ENCODE data around the gene SCT.

Gene SCT

DNA sequence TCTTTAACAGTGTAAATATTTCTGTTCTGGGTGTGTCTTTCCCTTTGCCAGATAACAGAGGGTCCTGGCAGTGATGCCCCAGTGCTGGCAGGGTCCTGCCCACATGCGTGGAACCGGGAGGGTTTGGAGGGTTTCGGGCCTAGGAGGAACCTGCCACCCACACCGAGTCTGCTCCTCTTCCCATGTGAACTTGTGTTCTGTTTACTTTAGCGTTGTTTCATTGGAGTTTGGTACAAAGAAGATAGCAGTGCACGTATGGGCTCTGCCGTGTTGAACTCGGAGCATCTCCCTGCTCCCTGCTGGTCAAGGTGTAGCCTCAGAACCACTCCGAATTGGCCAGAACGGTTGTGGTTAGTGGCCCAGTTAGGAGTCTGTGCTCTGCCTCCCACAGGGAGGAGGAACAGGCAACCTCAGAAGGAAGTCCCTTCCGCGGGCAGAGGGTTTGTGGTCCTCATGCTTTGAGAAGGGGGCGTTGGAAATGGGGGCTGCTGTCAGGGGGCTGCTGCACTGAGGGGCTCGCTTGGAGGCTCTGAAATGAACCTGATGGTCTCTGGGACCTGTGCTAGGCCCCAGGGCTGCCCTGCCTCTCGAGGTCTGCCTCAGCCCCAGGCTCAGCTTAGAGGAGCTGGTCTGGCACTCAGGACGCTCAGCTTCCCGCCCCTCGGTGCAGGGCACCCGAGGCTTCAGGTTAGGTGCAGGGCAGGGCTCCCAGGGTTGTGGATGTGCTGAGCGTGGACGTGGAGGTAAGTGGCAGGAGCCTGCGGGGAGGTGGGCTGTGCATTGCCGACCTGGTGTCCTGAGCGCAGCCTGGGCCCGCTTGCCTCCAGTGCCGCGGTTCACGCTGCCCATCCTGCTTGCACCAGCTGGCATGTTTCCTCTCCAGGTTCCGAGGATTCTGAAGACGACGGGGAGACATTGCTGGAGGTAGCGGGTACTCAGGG, 40.3 kb downstream of the SCT start:
- no peak for DNase-seq (ENCODE audit: low read depth in 2 of 2)

DNA sequence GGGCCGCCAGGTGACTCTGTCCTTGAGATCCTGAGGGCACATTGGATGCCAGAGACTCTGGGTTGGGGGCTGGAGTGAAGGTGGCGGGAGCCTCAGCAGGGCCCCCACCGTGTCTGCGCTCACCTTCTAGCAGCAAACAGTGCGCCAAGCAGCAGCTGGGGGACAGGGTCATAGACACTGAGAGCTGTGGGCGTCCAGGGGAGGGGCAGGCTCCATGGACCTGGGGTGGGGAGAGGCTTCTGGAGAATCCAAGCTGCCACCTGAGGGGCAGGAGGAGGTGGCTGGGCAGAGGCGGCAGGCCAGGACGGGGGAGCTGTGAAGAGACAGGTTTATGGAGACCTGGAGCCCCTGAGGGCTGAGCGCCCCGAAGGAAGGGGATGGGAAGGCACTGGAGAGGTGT, 42.7 kb downstream of the SCT start:
- no peak for DNase-seq (ENCODE audit: low read depth in 2 of 2)

DNA sequence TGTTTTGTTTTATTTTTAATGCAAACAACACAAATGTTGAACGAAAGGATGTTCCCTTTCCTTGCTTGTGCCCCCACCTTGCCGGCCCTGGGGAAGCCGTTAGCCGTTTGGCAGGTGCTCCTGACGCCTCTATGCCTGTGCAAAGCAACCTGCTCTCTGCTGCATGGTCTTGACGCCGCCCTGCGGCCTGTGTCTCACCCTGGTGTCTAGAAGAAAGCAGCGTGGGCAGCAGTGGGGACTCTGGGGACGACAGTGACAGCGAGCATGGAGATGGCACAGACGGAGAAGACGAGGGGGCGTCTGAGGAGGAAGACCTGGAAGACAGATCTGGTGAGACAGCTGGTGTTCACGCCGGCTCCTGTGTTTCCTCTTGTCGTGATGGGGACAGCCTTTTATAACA, 45.2 kb downstream of the SCT start:
- DNase-seq (ENCODE audit: low read depth in 2 of 2): no peak

DNA sequence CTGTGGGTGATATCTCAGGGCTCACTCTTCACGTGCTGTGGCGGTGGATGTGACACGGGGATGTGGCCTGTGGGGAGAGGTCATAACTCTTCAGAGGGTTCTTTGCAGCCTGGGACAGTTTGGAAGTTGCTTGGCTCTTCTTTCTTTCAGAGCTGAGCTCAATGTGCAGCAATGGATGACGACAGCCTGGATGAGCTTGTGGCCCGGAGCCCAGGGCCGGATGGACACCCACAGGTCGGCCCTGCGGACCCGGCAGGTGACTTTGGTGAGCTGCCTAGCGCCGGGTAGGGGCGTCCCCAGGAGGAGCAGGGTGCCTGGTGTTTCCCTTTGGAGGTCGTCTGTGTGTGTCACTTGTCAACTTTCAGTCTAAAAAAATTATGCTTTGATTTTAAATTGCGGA, 45.6 kb downstream of the SCT start:
- no peak for DNase-seq (ENCODE audit: low read depth in 2 of 2)

DNA sequence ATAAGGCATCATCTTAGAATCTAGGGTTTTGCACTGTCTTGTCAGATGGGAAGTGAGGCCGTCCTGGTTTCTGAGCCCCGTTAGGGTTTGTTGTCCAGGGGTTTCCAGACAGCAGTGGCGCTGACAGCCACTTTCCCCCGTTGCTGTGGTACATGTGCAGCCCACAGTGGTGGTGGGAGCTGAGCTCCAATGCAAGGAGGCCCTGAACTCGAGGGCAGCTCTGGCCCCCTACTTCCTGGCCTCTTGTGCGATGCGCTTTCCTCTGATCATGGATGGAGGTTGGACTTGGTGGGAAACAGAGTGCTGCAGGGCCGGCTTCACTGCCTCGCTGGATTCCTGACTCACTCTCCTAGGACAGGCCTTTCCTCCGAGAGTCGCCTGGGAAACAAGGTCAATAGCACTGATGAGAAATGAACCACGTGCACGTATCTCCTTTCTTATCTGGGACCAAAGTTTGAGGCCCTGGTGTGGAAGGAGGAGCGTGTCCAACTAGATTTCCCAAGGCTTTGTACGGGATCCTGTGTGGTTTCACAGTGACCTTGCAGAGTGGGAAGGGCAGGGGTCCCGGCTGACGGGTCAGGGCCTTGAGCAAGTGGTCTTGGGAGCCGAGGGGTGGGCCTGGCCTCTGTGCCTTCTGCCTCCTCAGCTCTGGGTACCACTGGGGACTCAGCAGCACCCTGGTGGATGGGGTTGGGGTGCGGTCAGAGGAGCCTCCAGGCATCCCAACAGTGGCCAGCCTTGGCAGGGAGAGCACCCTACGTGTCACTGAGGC, 47.0 kb downstream of the SCT start:
- no peak for DNase-seq (ENCODE audit: low read depth in 2 of 2)

DNA sequence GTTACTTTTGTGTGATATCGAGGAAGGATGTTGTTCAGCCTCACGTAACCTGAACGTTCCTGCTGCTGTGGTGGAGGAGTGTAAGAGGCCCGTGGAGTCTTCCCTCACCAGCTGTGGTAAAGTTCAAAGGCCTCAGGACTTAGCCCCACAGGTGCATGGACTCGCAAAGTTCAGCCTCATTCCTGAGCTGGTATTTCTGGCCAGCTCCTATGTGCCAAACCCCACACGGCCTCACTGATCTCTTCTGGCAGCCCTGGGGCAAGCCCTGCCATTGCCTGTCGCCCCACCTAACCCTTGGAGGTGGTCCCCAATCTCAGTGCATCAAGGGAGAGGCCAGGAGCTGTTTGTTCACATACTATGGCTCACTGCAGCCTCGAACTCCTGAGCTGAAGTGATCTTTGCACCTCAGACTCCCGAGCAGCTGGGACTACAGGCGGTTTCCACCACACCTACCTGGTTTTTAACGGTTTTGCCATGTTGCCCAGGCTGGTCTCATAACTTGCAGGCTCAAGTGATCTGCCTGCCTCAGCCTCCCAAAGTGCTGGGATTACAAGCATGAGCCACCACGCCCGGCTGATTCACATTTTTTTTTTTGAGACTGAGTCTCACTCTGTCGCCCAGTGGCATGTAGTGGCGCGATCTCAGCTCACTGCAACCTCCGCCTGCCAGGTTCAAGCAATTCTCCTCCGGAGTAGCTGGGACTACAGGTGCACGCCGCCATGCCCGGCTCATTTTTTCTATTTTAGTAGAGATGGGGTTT, 48.5 kb downstream of the SCT start:
- no peak for DNase-seq (ENCODE audit: low read depth in 2 of 2)

DNA sequence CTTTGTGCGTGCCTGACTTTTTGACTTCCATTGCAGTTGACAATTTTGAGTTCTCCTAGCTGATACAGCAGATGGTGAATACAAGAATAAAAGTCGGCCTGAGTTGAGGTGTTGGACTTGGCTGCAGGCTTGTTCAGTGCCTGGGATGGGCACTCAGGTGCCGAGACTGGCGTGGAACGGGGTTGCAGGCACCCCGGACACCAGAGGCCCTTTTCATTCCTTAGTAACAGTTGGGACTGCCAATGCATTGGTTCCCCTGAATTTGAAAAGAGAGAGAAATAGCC, 49.4 kb downstream of the SCT start:
- DNase-seq (ENCODE audit: low read depth in 2 of 2): no peak

DNA sequence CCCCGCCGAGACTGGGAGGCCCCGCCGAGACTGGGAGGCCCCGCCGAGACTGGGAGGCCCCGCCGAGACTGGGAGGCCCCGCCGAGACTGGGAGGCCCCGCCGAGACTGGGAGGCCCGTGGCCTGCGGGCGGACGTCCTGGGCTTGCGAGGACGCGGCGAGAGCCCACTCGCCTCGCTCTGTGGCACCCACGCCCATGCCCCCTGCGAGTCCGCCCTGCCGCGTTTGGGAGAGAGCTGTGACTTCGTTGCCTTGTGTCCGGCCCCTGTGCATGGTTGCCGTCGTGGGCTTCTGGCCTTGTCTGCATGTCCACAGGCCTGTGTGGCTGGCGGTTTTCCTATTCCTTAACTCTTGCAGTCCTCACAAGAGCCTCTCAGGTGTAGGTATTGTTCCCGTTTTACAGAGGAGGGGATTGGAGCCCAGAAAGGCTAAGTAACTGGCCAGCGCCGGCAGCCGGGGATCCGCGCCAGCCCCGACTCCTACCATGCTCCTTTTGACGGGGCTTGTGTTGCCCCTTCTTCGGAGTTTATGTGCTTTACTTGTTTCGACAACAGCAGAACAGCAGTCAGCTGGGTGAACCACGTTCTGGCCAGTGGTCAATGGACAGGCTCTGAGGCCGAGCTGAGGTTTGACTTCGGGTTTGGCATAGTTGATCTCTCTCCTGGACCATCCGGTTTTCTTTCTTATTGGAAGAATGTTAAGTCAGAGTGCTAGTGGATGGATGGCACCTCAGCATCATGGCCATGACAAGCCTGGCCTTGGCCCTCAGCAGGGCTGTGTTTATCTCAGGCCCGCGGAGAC, 50.0 kb downstream of the SCT start:
- no peak for DNase-seq (ENCODE audit: low read depth in 2 of 2)
